Ishikawa (cell line): ENCODE results near the gene EPHA7.

ENCODE experiments used
- CEBPB ChIP-seq: IDR thresholded peaks from 2 replicates; pipeline ENCODE4 v1.6.1; 2012
- CREB1 ChIP-seq: IDR thresholded peaks from 2 replicates; pipeline ENCODE4 v1.6.1; 2012; ENCODE audit warnings: low read depth
- EGR1 ChIP-seq: IDR thresholded peaks from 2 replicates; pipeline ENCODE4 v1.6.1; 2012
- EP300 ChIP-seq: IDR thresholded peaks from 2 replicates; pipeline ENCODE4 v1.6.1; 2012; ENCODE audit warnings: borderline replicate concordance
- FOXM1 ChIP-seq: IDR thresholded peaks from 2 replicates; pipeline ENCODE4 v1.6.1; 2012; ENCODE audit warnings: low read depth, borderline replicate concordance
- NFIC ChIP-seq: IDR thresholded peaks from 2 replicates; pipeline ENCODE4 v1.6.1; 2012
- RAD21 ChIP-seq: IDR thresholded peaks from 2 replicates; pipeline ENCODE4 v1.6.1; 2012; ENCODE audit warnings: low read depth
- TAF1 ChIP-seq: IDR thresholded peaks from 2 replicates; pipeline ENCODE4 v1.6.1; 2012; ENCODE audit warnings: low read depth, mild to moderate bottlenecking
- TCF12 ChIP-seq: IDR thresholded peaks from 2 replicates; pipeline ENCODE4 v1.6.1; 2012; ENCODE audit warnings: low read depth
- TEAD4 ChIP-seq: IDR thresholded peaks from 2 replicates; pipeline ENCODE4 v1.6.1; 2012
- YY1 ChIP-seq: IDR thresholded peaks from 2 replicates; pipeline ENCODE4 v1.6.1; 2012; ENCODE audit warnings: low read depth
- ZBTB7A ChIP-seq: IDR thresholded peaks from 2 replicates; pipeline ENCODE4 v1.6.1; 2012; ENCODE audit warnings: low read depth
- TF ChIP-seq, protein P1 (sequence below): IDR thresholded peaks from 2 replicates; pipeline ENCODE4 v1.6.1; 2012
- TF ChIP-seq, protein P2 (sequence below): IDR thresholded peaks from 2 replicates; pipeline ENCODE4 v1.6.1; 2012; ENCODE audit warnings: low read depth, mild to moderate bottlenecking
- TF ChIP-seq, protein P3 (sequence below): IDR thresholded peaks from 2 replicates; pipeline ENCODE4 v1.6.1; 2012

Gene EPHA7

DNA sequence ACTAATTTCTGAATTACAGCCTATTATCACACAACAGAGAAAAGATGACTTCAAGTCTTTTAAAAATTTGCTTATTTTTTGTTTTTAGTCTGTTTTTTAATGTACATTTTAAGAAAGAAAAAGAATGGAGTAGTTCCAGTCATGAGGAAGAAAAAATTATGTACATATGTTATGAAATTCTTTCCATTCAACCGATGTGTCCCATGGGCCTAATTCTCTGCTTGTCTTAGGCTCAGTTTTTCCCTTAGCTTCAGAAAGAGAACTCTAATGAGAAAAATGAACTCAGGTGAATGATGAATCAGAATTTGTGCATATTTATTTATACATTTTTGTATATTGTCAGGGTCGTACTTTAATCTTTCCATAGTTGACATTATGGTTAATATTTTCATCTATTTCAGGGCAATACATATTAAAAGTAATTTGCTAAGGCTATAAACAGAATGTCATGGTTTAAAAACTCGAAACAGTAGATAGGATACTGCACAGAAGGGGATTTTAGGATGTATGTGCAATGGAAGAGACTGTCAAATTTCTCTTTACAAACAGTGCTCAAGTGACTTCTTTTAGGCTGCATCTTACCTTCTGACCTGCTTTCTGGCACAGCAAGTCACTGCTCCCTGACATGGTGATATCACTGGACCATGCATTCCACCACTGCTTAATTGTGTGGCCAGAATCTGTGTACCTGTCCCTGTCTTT is 153.1 kb downstream of the EPHA7 start:
- TF ChIP-seq TCF12: no peak
- TF ChIP-seq YY1: no peak
- no peak for TF ChIP-seq RAD21
- TF ChIP-seq, protein P1, sequence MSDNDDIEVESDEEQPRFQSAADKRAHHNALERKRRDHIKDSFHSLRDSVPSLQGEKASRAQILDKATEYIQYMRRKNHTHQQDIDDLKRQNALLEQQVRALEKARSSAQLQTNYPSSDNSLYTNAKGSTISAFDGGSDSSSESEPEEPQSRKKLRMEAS: no peak

DNA sequence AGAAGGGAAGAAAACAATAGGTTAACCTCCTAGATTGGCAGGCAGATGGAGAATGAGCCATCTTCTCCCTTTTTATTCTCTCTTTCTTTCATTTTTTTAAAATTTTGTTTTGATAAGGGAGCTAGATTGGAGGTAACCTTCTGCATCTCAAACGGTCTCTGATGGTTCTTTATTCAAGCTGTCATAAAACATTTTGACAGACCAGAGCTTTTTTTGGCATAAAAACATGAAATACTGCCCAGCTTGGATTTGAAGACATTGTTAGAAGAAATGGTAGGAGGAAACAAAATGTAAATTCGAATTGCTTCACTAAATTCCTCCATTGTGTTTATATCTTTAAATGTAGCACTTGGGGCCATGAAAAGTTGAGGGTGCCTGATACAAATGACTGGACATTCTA is 158.5 kb downstream of the EPHA7 start:
- no peak for TF ChIP-seq YY1
- TF ChIP-seq, protein P2, sequence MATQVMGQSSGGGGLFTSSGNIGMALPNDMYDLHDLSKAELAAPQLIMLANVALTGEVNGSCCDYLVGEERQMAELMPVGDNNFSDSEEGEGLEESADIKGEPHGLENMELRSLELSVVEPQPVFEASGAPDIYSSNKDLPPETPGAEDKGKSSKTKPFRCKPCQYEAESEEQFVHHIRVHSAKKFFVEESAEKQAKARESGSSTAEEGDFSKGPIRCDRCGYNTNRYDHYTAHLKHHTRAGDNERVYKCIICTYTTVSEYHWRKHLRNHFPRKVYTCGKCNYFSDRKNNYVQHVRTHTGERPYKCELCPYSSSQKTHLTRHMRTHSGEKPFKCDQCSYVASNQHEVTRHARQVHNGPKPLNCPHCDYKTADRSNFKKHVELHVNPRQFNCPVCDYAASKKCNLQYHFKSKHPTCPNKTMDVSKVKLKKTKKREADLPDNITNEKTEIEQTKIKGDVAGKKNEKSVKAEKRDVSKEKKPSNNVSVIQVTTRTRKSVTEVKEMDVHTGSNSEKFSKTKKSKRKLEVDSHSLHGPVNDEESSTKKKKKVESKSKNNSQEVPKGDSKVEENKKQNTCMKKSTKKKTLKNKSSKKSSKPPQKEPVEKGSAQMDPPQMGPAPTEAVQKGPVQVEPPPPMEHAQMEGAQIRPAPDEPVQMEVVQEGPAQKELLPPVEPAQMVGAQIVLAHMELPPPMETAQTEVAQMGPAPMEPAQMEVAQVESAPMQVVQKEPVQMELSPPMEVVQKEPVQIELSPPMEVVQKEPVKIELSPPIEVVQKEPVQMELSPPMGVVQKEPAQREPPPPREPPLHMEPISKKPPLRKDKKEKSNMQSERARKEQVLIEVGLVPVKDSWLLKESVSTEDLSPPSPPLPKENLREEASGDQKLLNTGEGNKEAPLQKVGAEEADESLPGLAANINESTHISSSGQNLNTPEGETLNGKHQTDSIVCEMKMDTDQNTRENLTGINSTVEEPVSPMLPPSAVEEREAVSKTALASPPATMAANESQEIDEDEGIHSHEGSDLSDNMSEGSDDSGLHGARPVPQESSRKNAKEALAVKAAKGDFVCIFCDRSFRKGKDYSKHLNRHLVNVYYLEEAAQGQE: no peak
- TF ChIP-seq NFIC: no peak
- TF ChIP-seq, protein P3, sequence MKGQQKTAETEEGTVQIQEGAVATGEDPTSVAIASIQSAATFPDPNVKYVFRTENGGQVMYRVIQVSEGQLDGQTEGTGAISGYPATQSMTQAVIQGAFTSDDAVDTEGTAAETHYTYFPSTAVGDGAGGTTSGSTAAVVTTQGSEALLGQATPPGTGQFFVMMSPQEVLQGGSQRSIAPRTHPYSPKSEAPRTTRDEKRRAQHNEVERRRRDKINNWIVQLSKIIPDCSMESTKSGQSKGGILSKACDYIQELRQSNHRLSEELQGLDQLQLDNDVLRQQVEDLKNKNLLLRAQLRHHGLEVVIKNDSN: no peak

DNA sequence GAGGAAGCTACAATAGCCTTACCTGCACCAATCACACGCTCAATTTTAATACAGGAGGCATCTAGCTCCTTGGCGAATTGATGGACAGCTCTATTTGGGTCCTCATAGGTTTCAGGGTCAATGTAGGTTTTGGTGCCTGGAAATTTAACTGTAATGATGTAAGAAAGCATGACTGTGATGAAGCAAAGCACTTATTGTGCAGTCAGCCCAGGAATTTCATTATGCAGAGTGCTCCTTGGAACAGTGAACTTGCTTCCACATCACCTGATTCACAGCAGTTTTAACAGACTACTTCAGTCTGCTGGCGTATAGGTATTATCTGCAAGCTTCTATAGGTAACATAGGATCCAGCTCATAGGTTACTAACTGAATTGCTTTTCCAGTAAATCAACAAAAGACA is 160.0 kb downstream of the EPHA7 start:
- TF ChIP-seq RAD21: no peak
- TF ChIP-seq TAF1: no peak
- TF ChIP-seq, protein P3: no peak
- TF ChIP-seq FOXM1: no peak
- no peak for TF ChIP-seq CEBPB
- no peak for TF ChIP-seq CREB1
- no peak for TF ChIP-seq EP300
- TF ChIP-seq TEAD4: no peak
- TF ChIP-seq ZBTB7A: no peak
- TF ChIP-seq, protein P2: no peak
- TF ChIP-seq YY1: no peak
- TF ChIP-seq, protein P1: no peak
- no peak for TF ChIP-seq TCF12
- TF ChIP-seq NFIC: no peak
- no peak for TF ChIP-seq EGR1

DNA sequence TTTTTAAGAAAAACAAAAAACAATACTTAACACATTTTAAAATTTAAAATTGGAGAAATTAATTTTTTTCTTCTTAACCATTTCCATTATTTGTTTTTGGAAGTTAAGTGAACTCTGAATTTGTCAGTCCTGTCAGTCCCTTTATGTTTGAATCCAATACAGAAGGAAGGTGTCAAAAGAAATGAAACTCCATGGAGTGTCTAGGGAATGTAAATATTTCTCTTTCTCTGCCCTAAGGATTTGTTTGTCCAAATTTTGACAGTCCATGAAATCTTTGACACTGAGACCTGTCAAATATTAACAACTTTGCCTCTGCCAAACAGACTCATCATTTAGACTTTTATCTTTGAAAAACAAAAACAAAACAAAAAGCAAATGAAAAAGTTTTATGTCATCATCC is 166.4 kb downstream of the EPHA7 start:
- TF ChIP-seq ZBTB7A (no peak), FOXM1 (no peak)

DNA sequence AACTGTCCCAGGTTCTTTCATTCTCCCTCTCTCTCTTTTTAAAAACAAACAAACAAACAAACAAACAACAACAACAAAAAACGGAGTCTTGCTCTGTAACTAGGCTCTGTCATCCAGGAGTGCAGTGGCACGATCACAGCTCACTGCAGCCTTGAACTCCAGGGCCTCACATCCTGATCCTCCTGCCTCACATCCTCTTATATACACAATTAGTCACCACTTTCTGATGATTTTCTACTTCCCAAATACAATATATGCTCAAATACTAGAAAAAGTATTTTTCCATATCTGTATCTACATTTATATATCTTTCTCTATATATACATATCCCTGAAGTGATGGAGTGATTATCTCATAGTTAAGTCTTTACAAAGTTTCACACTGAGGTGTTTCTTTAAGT is 170.7 kb downstream of the EPHA7 start:
- TF ChIP-seq FOXM1 (no peak), NFIC (no peak), CEBPB (no peak), EP300 (no peak), TEAD4 (no peak), YY1 (no peak), TCF12 (no peak), TAF1 (no peak), CREB1 (no peak), EGR1 (no peak), ZBTB7A (no peak), RAD21 (no peak)
- TF ChIP-seq, protein P2: no peak
- TF ChIP-seq, protein P1: no peak
